Cardiac fibroblast (primary cell): ENCODE measurements around the gene ALKBH1.

Experiments
- DNase-seq, 2 donors: peaks; one replicate each; pipeline versions ENCODE4 v3.0.0 to v3.0.0-alpha.2; 2010; ENCODE audit warnings: low read depth in 2 of 2
- H3K4me3 ChIP-seq, 2 donors: replicated peaks in 1 of 2; 1 replicate in 1 of 2; 2 replicates in 1 of 2; pipeline ENCODE4 v1.5.1; 2011; ENCODE audit warnings: low read depth in 2 of 2, low read length in 2 of 2, mild to moderate bottlenecking in 2 of 2, moderate library complexity in 1 of 2
- CTCF ChIP-seq: IDR thresholded peaks from one replicate; pipeline ENCODE4 v1.5.1; 2011; ENCODE audit warnings: low read depth, mild to moderate bottlenecking, low read length, inconsistent platforms

The ALKBH1 gene

GRCh38 chr14:77659831-77660230 lies 48.0 kb downstream of the ALKBH1 start:
- DNase-seq = no peak
- no peak overlapping the region for H3K4me3 ChIP-seq
- no peak for TF ChIP-seq CTCF

- no peak for TF ChIP-seq CTCF
- no peak overlapping the region for H3K4me3 ChIP-seq
- DNase-seq = no peak
Observed at GRCh38 chr14:77657280-77657679, 50.5 kb downstream of the ALKBH1 start.

- TF ChIP-seq CTCF = no peak
- no peak overlapping the region for H3K4me3 ChIP-seq
- DNase-seq = no peak
Observed at GRCh38 chr14:77654001-77654441, 53.8 kb downstream of the ALKBH1 start.

- peak; percentile 16 to 32 for DNase-seq
- TF ChIP-seq CTCF = no peak
Observed at GRCh38 chr14:77649326-77649725, 58.5 kb downstream of the ALKBH1 start.

GRCh38 chr14:77648520-77649200 lies 59.2 kb downstream of the ALKBH1 start:
- DNase-seq = no peak
- TF ChIP-seq CTCF = no peak
- H3K4me3 ChIP-seq = no peak overlapping the region

More at GRCh38 chr14:77649326-77649725, 58.5 kb downstream of the ALKBH1 start:
- no peak overlapping the region for H3K4me3 ChIP-seq

- no peak for TF ChIP-seq CTCF
- no peak for DNase-seq
- no peak overlapping the region for H3K4me3 ChIP-seq
Observed at GRCh38 chr14:77647853-77648252, 60.0 kb downstream of the ALKBH1 start.

GRCh38 chr14:77646907-77647306 lies 60.9 kb downstream of the ALKBH1 start:
- no peak for DNase-seq
- H3K4me3 ChIP-seq = no peak overlapping the region
- no peak for TF ChIP-seq CTCF
